Peyer's patch (tissue), 4 donors: ENCODE data around the gene THRA.

Experiments used
- POLR2A ChIP-seq, 2 donors: fragments of 450-650 bp; IDR thresholded peaks; one replicate each; pipeline ENCODE4 v1.5.1; 2017; ENCODE audit warnings: antibody characterized with exemption in 2 of 2, mild to moderate bottlenecking in 2 of 2, moderate library complexity in 2 of 2
- TF ChIP-seq, protein P1 (sequence below), 6 experiments: fragments of 450-650 bp in 4 of 6; fragments of 200-600 bp in 2 of 6; sonication (generic) in 1 of 6; IDR thresholded peaks; one replicate each; pipeline ENCODE4 v1.5.1; 2017 to 2019; ENCODE audit warnings: antibody characterized with exemption in 6 of 6, mild to moderate bottlenecking in 3 of 6, moderate library complexity in 1 of 6

DNA sequence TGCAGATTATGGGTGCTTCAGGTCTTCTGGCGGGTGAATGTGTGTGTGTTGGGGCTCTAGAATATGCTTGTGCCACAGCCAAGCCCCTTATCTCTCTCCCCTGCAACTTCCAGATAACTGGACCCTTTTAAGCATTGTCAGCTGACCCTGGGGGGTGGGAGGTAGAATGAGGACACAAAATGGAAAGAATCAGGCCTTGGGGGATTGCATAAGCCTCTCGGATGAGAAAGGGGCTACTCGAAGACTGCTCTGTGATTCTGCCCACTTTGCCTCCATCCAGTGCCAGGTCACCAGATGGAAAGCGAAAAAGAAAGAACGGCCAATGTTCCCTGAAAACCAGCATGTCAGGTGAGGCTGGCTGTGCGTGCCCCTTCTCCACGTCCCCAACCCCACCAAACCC lies 13.8 kb downstream of the THRA start:
- TF ChIP-seq, protein P1, sequence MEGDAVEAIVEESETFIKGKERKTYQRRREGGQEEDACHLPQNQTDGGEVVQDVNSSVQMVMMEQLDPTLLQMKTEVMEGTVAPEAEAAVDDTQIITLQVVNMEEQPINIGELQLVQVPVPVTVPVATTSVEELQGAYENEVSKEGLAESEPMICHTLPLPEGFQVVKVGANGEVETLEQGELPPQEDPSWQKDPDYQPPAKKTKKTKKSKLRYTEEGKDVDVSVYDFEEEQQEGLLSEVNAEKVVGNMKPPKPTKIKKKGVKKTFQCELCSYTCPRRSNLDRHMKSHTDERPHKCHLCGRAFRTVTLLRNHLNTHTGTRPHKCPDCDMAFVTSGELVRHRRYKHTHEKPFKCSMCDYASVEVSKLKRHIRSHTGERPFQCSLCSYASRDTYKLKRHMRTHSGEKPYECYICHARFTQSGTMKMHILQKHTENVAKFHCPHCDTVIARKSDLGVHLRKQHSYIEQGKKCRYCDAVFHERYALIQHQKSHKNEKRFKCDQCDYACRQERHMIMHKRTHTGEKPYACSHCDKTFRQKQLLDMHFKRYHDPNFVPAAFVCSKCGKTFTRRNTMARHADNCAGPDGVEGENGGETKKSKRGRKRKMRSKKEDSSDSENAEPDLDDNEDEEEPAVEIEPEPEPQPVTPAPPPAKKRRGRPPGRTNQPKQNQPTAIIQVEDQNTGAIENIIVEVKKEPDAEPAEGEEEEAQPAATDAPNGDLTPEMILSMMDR (IDR thresholded peaks at IDR 0.05): no peak
- TF ChIP-seq POLR2A (IDR thresholded peaks at IDR 0.05): no peak
